ENCODE results near the gene SLC43A2. TPM values are rescaled to one million over a fixed set of nuclear protein-coding genes. Genes with fewer than 3 reads are reported as not detected.
"Not testable (repeated sequence)": the region's sequence is repeated elsewhere in the genome, so short reads cannot be mapped to it uniquely, and the experiment has no call there.

Gene SLC43A2
- total RNA-seq, 1 donor, result 39.6 TPM

GRCh38 chr17:1592751-1593629, 35.6 kb downstream of the SLC43A2 start:
- DNase-seq (ENCODE audit: low read depth in 2 of 3, low spot score in 2 of 3), result peak in 2 of 3 donors; percentile 88 to 93

GRCh38 chr17:1591474-1592090, 37.1 kb downstream of the SLC43A2 start:
- no peak for DNase-seq (ENCODE audit: low read depth in 2 of 3, low spot score in 2 of 3)

- no peak for DNase-seq (ENCODE audit: low read depth in 2 of 3, low spot score in 2 of 3)
These were observed 37.7 kb downstream of the SLC43A2 start for GRCh38 chr17:1590747-1591473.

- DNase-seq (ENCODE audit: low read depth in 2 of 3, low spot score in 2 of 3), result peak in 2 of 3 donors; percentile 25 to 51
These were observed 38.4 kb downstream of the SLC43A2 start for GRCh38 chr17:1590029-1590746.

- DNase-seq (ENCODE audit: low read depth in 2 of 3, low spot score in 2 of 3), result peak in 1 of 3 donors; percentile 10
These were observed 39.6 kb downstream of the SLC43A2 start for GRCh38 chr17:1588821-1589585.

- DNase-seq (ENCODE audit: low read depth in 2 of 3, low spot score in 2 of 3), result no peak
These were observed 44.5 kb downstream of the SLC43A2 start for GRCh38 chr17:1584167-1584566.

GRCh38 chr17:1583556-1583955, 45.1 kb downstream of the SLC43A2 start:
- peak in 1 of 3 donors; percentile 69 for DNase-seq (ENCODE audit: low read depth in 2 of 3, low spot score in 2 of 3)

- DNase-seq (ENCODE audit: low read depth in 2 of 3, low spot score in 2 of 3), result no peak
These were observed 46.3 kb downstream of the SLC43A2 start for GRCh38 chr17:1582374-1582773.

GRCh38 chr17:1580979-1581676, 47.5 kb downstream of the SLC43A2 start:
- DNase-seq (ENCODE audit: low read depth in 2 of 3, low spot score in 2 of 3), result no peak

GRCh38 chr17:1578029-1578428, 50.6 kb downstream of the SLC43A2 start:
- DNase-seq (ENCODE audit: low read depth in 2 of 3, low spot score in 2 of 3), result no peak

GRCh38 chr17:1577583-1578013, 51.0 kb downstream of the SLC43A2 start:
- DNase-seq (ENCODE audit: low read depth in 2 of 3, low spot score in 2 of 3), result peak in 2 of 3 donors; percentile 44 to 61

GRCh38 chr17:1577182-1577581, 51.5 kb downstream of the SLC43A2 start:
- DNase-seq (ENCODE audit: low read depth in 2 of 3, low spot score in 2 of 3), result peak in 2 of 3 donors; percentile 87

- no peak for DNase-seq (ENCODE audit: low read depth in 2 of 3, low spot score in 2 of 3)
These were observed 52.1 kb downstream of the SLC43A2 start for GRCh38 chr17:1576500-1576899.

- no peak for DNase-seq (ENCODE audit: low read depth in 2 of 3, low spot score in 2 of 3)
These were observed 53.8 kb downstream of the SLC43A2 start for GRCh38 chr17:1574697-1575471.

- peak in 2 of 3 donors; percentile 76 to 86 for DNase-seq (ENCODE audit: low read depth in 2 of 3, low spot score in 2 of 3)
These were observed 54.5 kb downstream of the SLC43A2 start for GRCh38 chr17:1573932-1574696.

GRCh38 chr17:1572646-1573045, 56.0 kb downstream of the SLC43A2 start:
- DNase-seq (ENCODE audit: low read depth in 2 of 3, low spot score in 2 of 3), result not testable (repeated sequence)

- DNase-seq (ENCODE audit: low read depth in 2 of 3, low spot score in 2 of 3), result no peak
These were observed 57.3 kb downstream of the SLC43A2 start for GRCh38 chr17:1571341-1571704.

Data from hematopoietic multipotent progenitor cell (in vitro differentiated cells).